ENCODE data around the gene EIF4B. TPM values are rescaled to one million over a fixed set of nuclear protein-coding genes. Genes with fewer than 3 reads are reported as not detected.
A peak's percentile ranks its signal among the peaks of the same experiment; 100 is the strongest.

Gene EIF4B
- polyA plus RNA-seq, 1 experiment: 296 TPM

DNA sequence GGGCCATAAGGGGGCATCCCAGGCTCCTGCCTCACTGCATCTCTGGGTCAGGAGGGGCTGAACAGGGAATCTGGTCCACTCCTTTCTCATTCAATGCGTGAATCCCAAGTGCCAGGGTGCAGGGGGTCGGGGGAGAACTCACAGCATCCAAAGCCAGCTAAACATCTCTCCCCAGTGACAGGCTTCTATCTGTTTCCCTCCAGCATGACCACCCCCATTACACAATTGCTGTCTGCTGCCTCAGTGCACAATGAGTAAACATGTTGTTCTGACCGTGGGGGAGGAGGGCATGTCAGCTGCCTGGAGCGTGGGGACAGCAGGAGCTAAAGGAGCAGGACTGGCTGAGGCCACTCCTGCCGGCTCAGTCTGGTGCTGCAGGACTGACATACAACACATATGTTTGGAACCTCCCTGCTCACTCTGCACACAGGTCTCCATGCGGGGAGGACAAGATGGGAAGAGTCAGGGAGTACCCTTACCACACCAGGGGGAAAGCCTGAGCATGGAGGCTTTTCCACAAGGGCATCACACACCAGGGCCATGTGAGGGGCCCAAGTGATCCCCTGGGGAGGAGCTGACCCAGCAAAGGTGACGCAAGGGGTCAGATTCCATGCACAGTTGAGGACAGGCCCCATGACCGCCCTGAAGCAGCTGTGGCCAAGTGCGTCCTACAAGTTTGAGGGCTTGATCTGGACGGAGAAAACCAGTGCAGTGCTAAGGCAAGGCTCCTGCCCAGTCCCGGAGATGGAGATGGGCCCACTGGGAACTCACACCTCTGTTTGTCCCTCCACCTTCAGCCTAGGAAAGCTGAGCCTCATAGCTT is 45.0 kb downstream of the EIF4B start:
- DNase-seq (ENCODE audit: low read depth): no peak
- ChIA-PET CTCF (interaction anchor here (1.2 to 16.5 kb wide), 5 partner anchors 13 to 71 kb away, joined by 3 to 285 read pairs (median 7); no protein-coding TSS in a partner anchor), POLR2A (interaction anchor here (1.8 kb wide), 1 partner anchor 28 kb away, joined by 7 read pairs; the partner anchor contains the start of gene SPRYD3)
- H3K27me3 ChIP-seq (ENCODE audit: control insufficient read depth, insufficient read depth, low read length): no peaks in the 10 kb centered on the region
- TF ChIP-seq, protein P1, sequence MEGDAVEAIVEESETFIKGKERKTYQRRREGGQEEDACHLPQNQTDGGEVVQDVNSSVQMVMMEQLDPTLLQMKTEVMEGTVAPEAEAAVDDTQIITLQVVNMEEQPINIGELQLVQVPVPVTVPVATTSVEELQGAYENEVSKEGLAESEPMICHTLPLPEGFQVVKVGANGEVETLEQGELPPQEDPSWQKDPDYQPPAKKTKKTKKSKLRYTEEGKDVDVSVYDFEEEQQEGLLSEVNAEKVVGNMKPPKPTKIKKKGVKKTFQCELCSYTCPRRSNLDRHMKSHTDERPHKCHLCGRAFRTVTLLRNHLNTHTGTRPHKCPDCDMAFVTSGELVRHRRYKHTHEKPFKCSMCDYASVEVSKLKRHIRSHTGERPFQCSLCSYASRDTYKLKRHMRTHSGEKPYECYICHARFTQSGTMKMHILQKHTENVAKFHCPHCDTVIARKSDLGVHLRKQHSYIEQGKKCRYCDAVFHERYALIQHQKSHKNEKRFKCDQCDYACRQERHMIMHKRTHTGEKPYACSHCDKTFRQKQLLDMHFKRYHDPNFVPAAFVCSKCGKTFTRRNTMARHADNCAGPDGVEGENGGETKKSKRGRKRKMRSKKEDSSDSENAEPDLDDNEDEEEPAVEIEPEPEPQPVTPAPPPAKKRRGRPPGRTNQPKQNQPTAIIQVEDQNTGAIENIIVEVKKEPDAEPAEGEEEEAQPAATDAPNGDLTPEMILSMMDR (IDR thresholded peaks at IDR 0.05; ENCODE audit: insufficient read depth, low read depth, low read length): peak; percentile 18; the same call in 1 of the 2 replicates
- H3K36me3 ChIP-seq (ENCODE audit: control insufficient read depth, insufficient read depth, low read length): peaks cover 13% of the 10 kb centered on the region
- peak overlapping the region; percentile 78 for H3K4me3 ChIP-seq (ENCODE audit: low read depth, low read length)

DNA sequence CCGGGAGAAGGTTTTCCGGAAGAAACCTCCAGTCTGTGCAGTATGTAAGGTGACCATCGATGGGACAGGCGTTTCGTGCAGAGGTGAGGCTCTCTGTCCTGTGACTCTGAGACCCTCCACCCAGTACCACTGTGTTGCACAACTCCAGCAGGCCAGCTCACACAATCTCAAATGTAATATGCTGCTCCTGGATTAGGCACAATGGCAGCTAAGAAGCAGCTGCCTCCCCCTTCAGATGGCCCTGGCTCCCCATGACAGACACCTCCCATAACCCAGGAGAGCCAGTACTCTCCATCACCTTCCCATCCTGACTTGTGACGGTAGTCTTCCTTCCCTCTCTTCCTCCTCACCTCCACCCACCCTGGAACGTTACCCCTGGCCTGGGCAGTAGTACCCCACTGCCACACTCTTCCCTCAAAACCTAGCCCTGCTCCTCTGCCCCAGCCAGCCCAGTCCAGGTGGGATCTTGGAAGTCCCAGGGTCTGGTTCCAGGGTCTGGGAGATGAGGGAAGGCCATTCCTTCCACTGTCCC is 45.7 kb downstream of the EIF4B start:
- TF ChIP-seq, protein P1 (IDR thresholded peaks at IDR 0.05; ENCODE audit: insufficient read depth, low read depth, low read length): no peak
- ChIA-PET POLR2A (interaction anchor here (1.8 kb wide), 1 partner anchor 27 kb away, joined by 7 read pairs; the partner anchor contains the start of gene SPRYD3), CTCF (interaction anchor here (1.4 to 16.5 kb wide), 3 partner anchors 13 to 72 kb away, joined by 3 to 285 read pairs (median 11); no protein-coding TSS in a partner anchor)
- peak overlapping the region; percentile 78; the same call in 1 of the 2 replicates for H3K4me3 ChIP-seq (ENCODE audit: low read depth, low read length)
- H3K36me3 ChIP-seq (ENCODE audit: control insufficient read depth, insufficient read depth, low read length): peaks cover 13% of the 10 kb centered on the region
- no peak for DNase-seq (ENCODE audit: low read depth)
- no peaks in the 10 kb centered on the region for H3K27me3 ChIP-seq (ENCODE audit: control insufficient read depth, insufficient read depth, low read length)

DNA sequence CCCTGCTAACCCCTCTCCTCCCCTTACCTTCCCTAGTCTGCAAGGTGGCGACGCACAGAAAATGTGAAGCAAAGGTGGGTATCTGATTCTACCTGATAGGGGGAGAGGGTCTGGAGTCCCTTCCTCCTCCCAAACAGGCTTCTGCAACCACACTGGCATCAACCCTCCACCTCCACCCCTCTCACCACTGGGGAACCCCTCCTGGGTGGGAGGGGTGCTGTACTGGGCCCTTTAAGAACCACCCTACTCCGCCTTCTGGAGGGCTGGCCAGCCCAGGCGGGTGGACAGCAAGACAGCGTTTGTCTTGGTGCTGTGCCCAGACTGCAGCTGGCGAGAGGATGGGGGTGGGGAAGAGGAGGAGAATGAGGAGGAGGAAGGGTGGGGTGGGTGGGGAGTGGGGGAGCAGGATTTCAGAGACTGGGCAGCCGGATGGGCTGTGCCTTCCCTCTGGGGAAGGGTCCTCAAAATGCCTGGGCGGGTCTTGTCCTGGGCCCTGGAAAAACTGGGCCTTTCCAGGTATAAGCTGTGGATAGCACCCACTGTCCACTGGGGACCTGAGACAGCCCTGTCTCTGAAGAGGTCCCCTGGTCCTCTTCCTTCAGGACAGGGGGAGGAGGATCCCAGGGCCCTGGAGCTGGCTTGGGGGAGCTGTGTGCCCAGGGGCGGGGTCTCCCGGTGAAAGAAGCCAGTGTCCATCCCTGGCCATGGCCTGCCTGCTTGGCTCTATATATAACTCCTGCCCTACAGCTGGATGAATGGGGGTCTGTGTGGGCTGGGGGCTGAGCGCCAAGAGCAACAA is 46.4 kb downstream of the EIF4B start:
- ChIA-PET CTCF (interaction anchor here (0.7 to 16.5 kb wide), 7 partner anchors 8 to 168 kb away, joined by 3 to 285 read pairs (median 4); partner anchors contain the start of gene IGFBP6), POLR2A (interaction anchor here (0.6 kb wide), 1 partner anchor 656 kb away, joined by 3 read pairs; no protein-coding TSS in a partner anchor)
- DNase-seq (ENCODE audit: low read depth): no peak
- no peaks in the 10 kb centered on the region for H3K27me3 ChIP-seq (ENCODE audit: control insufficient read depth, insufficient read depth, low read length)
- TF ChIP-seq, protein P1 (IDR thresholded peaks at IDR 0.05; ENCODE audit: insufficient read depth, low read depth, low read length): 0 out of 2 replicates have a peak, but pooled peaks have one; percentile 1
- peaks cover 14% of the 10 kb centered on the region for H3K36me3 ChIP-seq (ENCODE audit: control insufficient read depth, insufficient read depth, low read length)
- peak overlapping the region; percentile 9; the same call in 1 of the 2 replicates for H3K4me3 ChIP-seq (ENCODE audit: low read depth, low read length)

DNA sequence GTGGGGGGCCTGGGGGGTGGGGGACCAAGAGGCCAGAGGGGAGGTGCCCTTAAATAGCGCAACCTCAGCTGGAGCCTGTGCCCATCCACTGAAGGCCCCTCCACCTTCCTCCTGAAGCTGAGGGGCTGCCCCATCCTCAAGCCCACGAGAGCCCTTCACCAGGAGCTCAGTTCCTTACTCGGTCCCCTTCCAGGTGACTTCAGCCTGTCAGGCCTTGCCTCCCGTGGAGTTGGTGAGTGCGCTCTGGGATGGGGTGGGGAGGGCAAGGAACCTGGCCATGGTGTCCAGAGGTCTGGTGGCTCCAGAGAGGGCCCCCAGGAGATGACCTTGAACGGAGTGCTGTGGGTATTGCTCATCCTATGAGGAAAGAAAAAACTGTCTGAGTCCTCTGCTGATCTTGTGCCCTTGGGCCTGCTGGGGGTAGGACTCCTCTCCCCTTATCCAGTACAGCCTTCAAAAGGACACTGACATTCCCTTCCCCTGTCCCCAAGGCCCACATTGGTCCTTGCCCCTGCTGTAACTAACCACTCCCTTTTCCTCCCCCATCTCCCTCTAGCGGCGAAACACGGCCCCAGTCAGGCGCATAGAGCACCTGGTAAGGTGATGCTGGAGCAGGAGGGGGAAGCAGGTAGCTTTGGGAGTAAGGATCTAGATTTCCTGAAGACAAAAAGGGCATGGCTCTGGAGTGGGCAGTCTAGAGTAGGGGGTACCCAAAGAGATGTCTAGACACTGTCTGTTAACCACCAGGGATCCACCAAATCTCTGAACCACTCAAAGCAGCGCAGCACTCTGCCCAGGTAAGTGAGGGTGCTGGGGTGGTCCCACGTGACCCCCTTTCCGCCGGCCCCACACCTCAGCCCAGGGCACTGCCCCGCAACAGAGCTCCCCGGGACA is 47.2 kb downstream of the EIF4B start:
- H3K4me3 ChIP-seq (ENCODE audit: low read depth, low read length): no peak overlapping the region
- DNase-seq (ENCODE audit: low read depth): no peak
- H3K27me3 ChIP-seq (ENCODE audit: control insufficient read depth, insufficient read depth, low read length): no peaks in the 10 kb centered on the region
- H3K36me3 ChIP-seq (ENCODE audit: control insufficient read depth, insufficient read depth, low read length): peaks cover 22% of the 10 kb centered on the region
- ChIA-PET POLR2A (interaction anchor here (0.6 to 0.9 kb wide), 2 partner anchors 47 to 655 kb away, joined by 3 read pairs; partner anchors contain the start of gene EIF4B), CTCF (interaction anchor here (0.7 to 16.5 kb wide), 11 partner anchors 9 to 169 kb away, joined by 3 to 285 read pairs (median 3); partner anchors contain the start of genes IGFBP6 and SPRYD3)
- TF ChIP-seq, protein P1 (IDR thresholded peaks at IDR 0.05; ENCODE audit: insufficient read depth, low read depth, low read length): peak; percentile 72

Measured in BJ (cell line).